ENCODE data around the gene COL6A1. TPM values are rescaled to one million over a fixed set of nuclear protein-coding genes. Genes with fewer than 3 reads are reported as not detected.

COL6A1 gene
- total and polyA plus RNA-seq, 3 experiments from 2014 or later = 1.6 to 13.1 (median 12.1) TPM

- no peaks in the 10 kb centered on the region for H3K27me3 ChIP-seq (ENCODE audit: insufficient read depth, low read length, poor library complexity, severe bottlenecking)
- H3K4me1 Mint-ChIP-seq = no peaks in the 10 kb centered on the region
- no peaks in the 10 kb centered on the region for H3K36me3 ChIP-seq (ENCODE audit: insufficient read depth, low read length)
- no peak overlapping the region for H3K4me3 ChIP-seq (ENCODE audit: low read length)
- peaks cover 0 to 4% (median 0%) of the 10 kb centered on the region in 3 donors for H3K36me3 Mint-ChIP-seq
- H3K27ac ChIP-seq (ENCODE audit: low read depth, low read length) = no peak overlapping the region
- peaks cover 0 to 24% of the 10 kb centered on the region in 2 donors for H3K27me3 Mint-ChIP-seq
- H3K4me3 Mint-ChIP-seq = no peak overlapping the region
- H3K9me3 Mint-ChIP-seq = peaks cover 0 to 2% (median 0%) of the 10 kb centered on the region in 5 donors
- no peak overlapping the region for H3K27ac Mint-ChIP-seq
- POLR2A ChIA-PET = no interaction called here
- H3K9me3 ChIP-seq (ENCODE audit: low read length) = no peaks in the 10 kb centered on the region
- H3K4me1 ChIP-seq (ENCODE audit: insufficient read depth, low read length) = no peaks in the 10 kb centered on the region
- CTCF ChIA-PET = no interaction called here
- peak in 1 of 5 donors; percentile 30 for DNase-seq
These were observed 28.6 kb downstream of the COL6A1 start for GRCh38 chr21:46009951-46010705.

- peaks cover 0 to 2% (median 0%) of the 10 kb centered on the region in 5 donors for H3K9me3 Mint-ChIP-seq
- Histone ChIP-seq H3K4me1 (ENCODE audit: insufficient read depth, low read length) (no peaks in the 10 kb centered on the region), H3K9me3 (ENCODE audit: low read length) (no peaks in the 10 kb centered on the region), H3K4me3 (ENCODE audit: low read length) (no peak overlapping the region), H3K27me3 (ENCODE audit: insufficient read depth, low read length, poor library complexity, severe bottlenecking) (no peaks in the 10 kb centered on the region), H3K36me3 (ENCODE audit: insufficient read depth, low read length) (no peaks in the 10 kb centered on the region), H3K27ac (ENCODE audit: low read depth, low read length) (no peak overlapping the region)
- no peak overlapping the region for H3K27ac Mint-ChIP-seq
- H3K36me3 Mint-ChIP-seq = peaks cover 0 to 4% (median 0%) of the 10 kb centered on the region in 3 donors
- H3K27me3 Mint-ChIP-seq = peaks cover 1 to 32% of the 10 kb centered on the region in 2 donors
- no peaks in the 10 kb centered on the region for H3K4me1 Mint-ChIP-seq
- H3K4me3 Mint-ChIP-seq = no peak overlapping the region
- ChIA-PET POLR2A (no interaction called here), CTCF (no interaction called here)
- DNase-seq = peak in 1 of 5 donors; percentile 39
These were observed 29.8 kb downstream of the COL6A1 start for GRCh38 chr21:46011267-46011967.

DNA sequence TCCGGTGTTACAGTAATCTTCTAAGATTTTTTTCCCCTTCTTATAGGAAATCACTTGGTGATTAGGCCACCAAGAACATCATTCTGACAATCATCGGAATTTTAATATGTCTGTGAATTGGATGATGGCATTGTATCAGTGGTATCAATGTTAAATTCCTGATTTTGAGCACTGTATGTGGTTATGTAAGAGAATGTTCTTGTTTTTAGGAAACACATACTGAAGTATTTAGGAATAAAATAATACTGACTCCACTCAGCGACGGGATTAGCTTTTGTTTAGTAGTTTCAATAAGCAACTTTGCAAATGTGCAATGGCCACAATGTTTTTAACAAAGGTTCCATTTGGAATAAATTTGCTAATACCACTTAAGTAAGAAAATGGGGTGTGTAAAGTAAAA is 30.6 kb downstream of the COL6A1 start:
- Mint-ChIP-seq H3K9me3 (peaks cover 0 to 2% (median 0%) of the 10 kb centered on the region in 5 donors), H3K27ac (no peak overlapping the region), H3K4me3 (no peak overlapping the region), H3K27me3 (peaks cover 4 to 40% of the 10 kb centered on the region in 2 donors), H3K36me3 (peaks cover 0 to 4% (median 0%) of the 10 kb centered on the region in 3 donors), H3K4me1 (no peaks in the 10 kb centered on the region)
- Histone ChIP-seq H3K4me1 (ENCODE audit: insufficient read depth, low read length) (no peaks in the 10 kb centered on the region), H3K27ac (ENCODE audit: low read depth, low read length) (no peak overlapping the region), H3K27me3 (ENCODE audit: insufficient read depth, low read length, poor library complexity, severe bottlenecking) (peaks cover 2% of the 10 kb centered on the region), H3K4me3 (ENCODE audit: low read length) (no peak overlapping the region), H3K36me3 (ENCODE audit: insufficient read depth, low read length) (no peaks in the 10 kb centered on the region), H3K9me3 (ENCODE audit: low read length) (no peaks in the 10 kb centered on the region)
- DNase-seq = no peak
- CTCF ChIA-PET = no interaction called here
- POLR2A ChIA-PET = no interaction called here

GRCh38 chr21:46014828-46015227 is 33.3 kb downstream of the COL6A1 start:
- DNase-seq = no peak
- Mint-ChIP-seq H3K4me3 (no peak overlapping the region), H3K27me3 (peaks cover 16 to 64% of the 10 kb centered on the region in 2 donors), H3K9me3 (no peaks in the 10 kb centered on the region), H3K36me3 (no peaks in the 10 kb centered on the region), H3K4me1 (no peaks in the 10 kb centered on the region), H3K27ac (no peak overlapping the region)
- Histone ChIP-seq H3K27ac (ENCODE audit: low read depth, low read length) (no peak overlapping the region), H3K9me3 (ENCODE audit: low read length) (no peaks in the 10 kb centered on the region), H3K36me3 (ENCODE audit: insufficient read depth, low read length) (no peaks in the 10 kb centered on the region), H3K4me3 (ENCODE audit: low read length) (no peak overlapping the region), H3K27me3 (ENCODE audit: insufficient read depth, low read length, poor library complexity, severe bottlenecking) (peaks cover 16% of the 10 kb centered on the region), H3K4me1 (ENCODE audit: insufficient read depth, low read length) (no peaks in the 10 kb centered on the region)
- POLR2A ChIA-PET = no interaction called here
- CTCF ChIA-PET = no interaction called here

DNA sequence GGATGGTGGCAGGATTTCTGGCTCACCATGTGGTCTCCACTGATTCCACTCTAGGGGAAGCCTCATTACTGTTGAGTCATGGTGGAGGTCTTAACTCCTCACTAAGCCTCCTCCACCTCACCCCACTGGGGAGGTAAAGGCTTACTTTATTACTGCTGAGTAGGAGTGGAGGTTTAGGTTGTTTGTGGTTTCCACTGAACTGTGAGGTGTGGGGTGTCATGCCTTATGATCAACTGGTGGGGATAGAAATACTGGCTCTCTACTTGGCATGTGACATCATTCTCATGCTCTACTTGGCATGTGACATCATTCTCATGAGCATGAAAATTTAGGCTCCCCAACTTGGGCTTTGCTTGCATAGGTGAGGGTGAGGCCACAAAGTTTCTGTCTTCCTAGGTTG is 35.6 kb downstream of the COL6A1 start:
- ChIA-PET POLR2A (no interaction called here), CTCF (no interaction called here)
- H3K27me3 ChIP-seq (ENCODE audit: insufficient read depth, low read length, poor library complexity, severe bottlenecking) = peaks cover 20% of the 10 kb centered on the region
- H3K4me1 ChIP-seq (ENCODE audit: insufficient read depth, low read length) = no peaks in the 10 kb centered on the region
- no peak overlapping the region for H3K4me3 ChIP-seq (ENCODE audit: low read length)
- Mint-ChIP-seq H3K27ac (no peak overlapping the region), H3K27me3 (peaks cover 28 to 82% of the 10 kb centered on the region in 2 donors), H3K4me1 (no peaks in the 10 kb centered on the region), H3K9me3 (no peaks in the 10 kb centered on the region), H3K36me3 (no peaks in the 10 kb centered on the region), H3K4me3 (no peak overlapping the region)
- no peaks in the 10 kb centered on the region for H3K36me3 ChIP-seq (ENCODE audit: insufficient read depth, low read length)
- no peak for DNase-seq
- no peaks in the 10 kb centered on the region for H3K9me3 ChIP-seq (ENCODE audit: low read length)
- no peak overlapping the region for H3K27ac ChIP-seq (ENCODE audit: low read depth, low read length)

- Histone ChIP-seq H3K4me1 (ENCODE audit: insufficient read depth, low read length) (no peaks in the 10 kb centered on the region), H3K36me3 (ENCODE audit: insufficient read depth, low read length) (no peaks in the 10 kb centered on the region), H3K9me3 (ENCODE audit: low read length) (no peaks in the 10 kb centered on the region), H3K27me3 (ENCODE audit: insufficient read depth, low read length, poor library complexity, severe bottlenecking) (peaks cover 20% of the 10 kb centered on the region), H3K27ac (ENCODE audit: low read depth, low read length) (no peak overlapping the region), H3K4me3 (ENCODE audit: low read length) (no peak overlapping the region)
- POLR2A ChIA-PET = no interaction called here
- H3K4me3 Mint-ChIP-seq = no peak overlapping the region
- no peaks in the 10 kb centered on the region for H3K36me3 Mint-ChIP-seq
- H3K4me1 Mint-ChIP-seq = no peaks in the 10 kb centered on the region
- no peak overlapping the region for H3K27ac Mint-ChIP-seq
- CTCF ChIA-PET = no interaction called here
- no peaks in the 10 kb centered on the region for H3K9me3 Mint-ChIP-seq
- peaks cover 28 to 79% of the 10 kb centered on the region in 2 donors for H3K27me3 Mint-ChIP-seq
- no peak for DNase-seq
These were observed 36.1 kb downstream of the COL6A1 start for GRCh38 chr21:46017695-46018094.

DNA sequence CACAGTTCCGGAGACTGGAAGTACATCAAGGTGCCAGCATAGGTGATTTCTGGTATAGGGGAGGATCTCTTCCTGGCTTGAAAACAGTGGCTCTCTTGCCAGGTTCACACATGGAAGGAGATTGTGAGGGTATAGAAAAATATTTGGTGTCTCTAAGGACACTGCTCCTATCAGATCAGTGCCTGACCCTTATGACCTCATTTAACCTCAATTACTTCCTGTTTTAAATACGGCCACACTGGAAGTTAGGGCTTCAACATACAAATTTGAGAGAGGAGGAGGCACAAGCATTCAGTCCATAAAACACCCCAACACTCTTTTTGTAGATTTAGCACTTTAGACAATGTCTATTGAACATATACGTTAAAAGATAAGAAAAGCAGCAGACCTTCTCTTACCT is 37.0 kb downstream of the COL6A1 start:
- Mint-ChIP-seq H3K4me1 (no peaks in the 10 kb centered on the region), H3K27ac (no peak overlapping the region), H3K27me3 (peaks cover 32 to 78% of the 10 kb centered on the region in 2 donors), H3K36me3 (no peaks in the 10 kb centered on the region), H3K9me3 (no peaks in the 10 kb centered on the region), H3K4me3 (no peak overlapping the region)
- Histone ChIP-seq H3K4me1 (ENCODE audit: insufficient read depth, low read length) (no peaks in the 10 kb centered on the region), H3K9me3 (ENCODE audit: low read length) (no peaks in the 10 kb centered on the region), H3K36me3 (ENCODE audit: insufficient read depth, low read length) (no peaks in the 10 kb centered on the region), H3K27ac (ENCODE audit: low read depth, low read length) (no peak overlapping the region), H3K4me3 (ENCODE audit: low read length) (no peak overlapping the region), H3K27me3 (ENCODE audit: insufficient read depth, low read length, poor library complexity, severe bottlenecking) (peaks cover 20% of the 10 kb centered on the region)
- POLR2A ChIA-PET = no interaction called here
- DNase-seq = no peak
- CTCF ChIA-PET = no interaction called here

- CTCF ChIA-PET = no interaction called here
These were observed 39.0 kb downstream of the COL6A1 start for GRCh38 chr21:46020581-46020980.

More at GRCh38 chr21:46020581-46020980, 39.0 kb downstream of the COL6A1 start:
- Histone ChIP-seq H3K27ac (ENCODE audit: low read depth, low read length) (no peak overlapping the region), H3K36me3 (ENCODE audit: insufficient read depth, low read length) (no peaks in the 10 kb centered on the region), H3K4me1 (ENCODE audit: insufficient read depth, low read length) (no peaks in the 10 kb centered on the region), H3K27me3 (ENCODE audit: insufficient read depth, low read length, poor library complexity, severe bottlenecking) (peaks cover 20% of the 10 kb centered on the region), H3K9me3 (ENCODE audit: low read length) (no peaks in the 10 kb centered on the region), H3K4me3 (ENCODE audit: low read length) (no peak overlapping the region)
- POLR2A ChIA-PET = no interaction called here
- no peaks in the 10 kb centered on the region for H3K9me3 Mint-ChIP-seq
- H3K27me3 Mint-ChIP-seq = peaks cover 34 to 75% of the 10 kb centered on the region in 2 donors
- H3K4me1 Mint-ChIP-seq = no peaks in the 10 kb centered on the region
- no peak overlapping the region for H3K27ac Mint-ChIP-seq
- H3K36me3 Mint-ChIP-seq = no peaks in the 10 kb centered on the region
- no peak for DNase-seq
- no peak overlapping the region for H3K4me3 Mint-ChIP-seq

Measured in CD8-positive, alpha-beta memory T cell (primary cell).